ENCODE measurements around the gene BPIFB2. TPM values are rescaled to one million over a fixed set of nuclear protein-coding genes. Genes with fewer than 3 reads are reported as not detected.

The BPIFB2 gene
- polyA plus RNA-seq, 1 donor = not detected

DNA sequence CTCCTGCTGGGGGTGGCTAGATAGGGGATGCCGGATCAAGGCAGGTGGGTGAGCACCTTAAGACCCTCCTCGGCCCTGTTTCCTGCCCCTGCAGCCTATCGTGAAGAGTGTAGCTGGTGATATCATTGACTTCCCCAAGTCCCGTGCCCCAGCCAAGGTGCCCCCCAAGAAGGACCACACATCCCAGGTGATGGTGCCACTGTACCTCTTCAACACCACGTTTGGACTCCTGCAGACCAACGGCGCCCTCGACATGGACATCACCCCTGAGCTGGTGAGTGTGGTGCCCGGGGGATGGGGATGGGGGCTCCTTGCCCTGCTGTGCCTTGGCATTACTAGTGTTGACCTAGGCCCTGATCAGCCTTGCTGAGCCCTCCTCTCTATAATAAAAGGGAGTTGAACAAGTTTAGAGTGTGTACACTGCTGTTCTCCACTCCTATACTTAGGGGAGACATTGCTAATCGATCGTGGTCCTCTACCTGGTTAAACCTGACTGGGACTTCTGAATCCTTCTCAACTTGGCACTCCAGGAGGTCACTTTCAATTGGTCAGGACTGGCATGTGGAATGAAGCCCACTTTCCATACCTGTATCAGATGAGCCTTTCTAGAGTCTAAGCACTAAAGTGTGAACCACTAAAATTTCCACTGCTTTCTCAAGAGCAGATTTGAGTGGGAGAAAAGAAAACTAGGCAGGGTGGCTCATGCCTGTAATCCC, 57.2 kb downstream of the BPIFB2 start:
- Histone ChIP-seq H3K4me1 (ENCODE audit: control insufficient read depth, insufficient read depth, low read length) (no peaks in the 10 kb centered on the region), H3K36me3 (ENCODE audit: control insufficient read depth, insufficient read depth, low read length) (no peaks in the 10 kb centered on the region), H3K9me3 (ENCODE audit: control insufficient read depth, low read depth, low read length) (no peaks in the 10 kb centered on the region), H3K27me3 (ENCODE audit: control insufficient read depth, insufficient read depth, low read length) (no peaks in the 10 kb centered on the region), H3K27ac (ENCODE audit: low read length) (no peak overlapping the region), H3K4me3 (ENCODE audit: low read length) (no peak overlapping the region)
- no peak for DNase-seq
- no CpG with 5 or more reads among the region's 11 CpGs for WGBS (ENCODE audit: insufficient coverage, low lambda C conversion rate)

DNA sequence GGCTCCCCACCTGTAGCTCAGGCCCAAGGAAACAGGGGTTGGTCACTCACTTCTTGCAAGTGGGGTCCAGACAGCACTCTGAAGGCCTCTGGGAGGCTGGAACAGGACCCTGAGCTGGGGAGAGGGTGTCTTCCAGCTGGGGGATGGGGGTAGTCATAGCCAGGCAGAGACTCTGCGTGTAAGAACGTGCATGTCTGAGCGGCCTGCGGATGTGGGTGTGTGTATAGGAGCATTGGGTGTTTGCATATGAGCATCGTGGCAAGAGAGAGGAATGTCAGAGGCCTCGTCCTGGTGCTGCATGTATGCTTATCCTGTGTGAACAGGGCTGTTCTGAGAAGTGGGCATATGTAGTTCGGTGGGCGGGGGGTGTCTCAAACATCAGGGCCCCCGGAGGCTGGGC, 58.3 kb downstream of the BPIFB2 start:
- no peaks in the 10 kb centered on the region for H3K4me1 ChIP-seq (ENCODE audit: control insufficient read depth, insufficient read depth, low read length)
- H3K9me3 ChIP-seq (ENCODE audit: control insufficient read depth, low read depth, low read length) = no peaks in the 10 kb centered on the region
- H3K27me3 ChIP-seq (ENCODE audit: control insufficient read depth, insufficient read depth, low read length) = no peaks in the 10 kb centered on the region
- WGBS (ENCODE audit: insufficient coverage, low lambda C conversion rate) = no CpG with 5 or more reads among the region's 9 CpGs
- no peaks in the 10 kb centered on the region for H3K36me3 ChIP-seq (ENCODE audit: control insufficient read depth, insufficient read depth, low read length)
- H3K27ac ChIP-seq (ENCODE audit: low read length) = no peak overlapping the region
- no peak for DNase-seq
- no peak overlapping the region for H3K4me3 ChIP-seq (ENCODE audit: low read length)

DNA sequence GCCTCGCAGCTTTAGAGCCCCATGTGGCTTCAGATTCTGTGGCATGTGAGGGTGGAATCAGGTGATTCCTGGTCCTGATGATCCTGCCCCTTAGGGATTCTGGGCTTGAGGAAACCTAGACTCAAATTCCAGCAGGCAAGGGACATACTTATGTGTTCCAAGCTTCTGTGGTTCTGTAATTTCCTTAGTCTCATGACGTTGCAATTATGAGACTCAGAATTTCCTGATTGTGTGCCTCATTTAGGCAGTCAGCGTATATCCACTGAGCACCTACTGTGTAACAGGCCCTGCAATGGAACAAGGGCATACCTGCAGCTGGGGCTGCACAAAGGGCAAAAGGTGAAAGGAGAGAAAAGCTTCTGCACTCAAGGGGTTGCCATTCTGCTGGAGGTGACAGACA, 60.3 kb downstream of the BPIFB2 start:
- Histone ChIP-seq H3K27me3 (ENCODE audit: control insufficient read depth, insufficient read depth, low read length) (no peaks in the 10 kb centered on the region), H3K4me3 (ENCODE audit: low read length) (no peak overlapping the region), H3K36me3 (ENCODE audit: control insufficient read depth, insufficient read depth, low read length) (no peaks in the 10 kb centered on the region), H3K27ac (ENCODE audit: low read length) (no peak overlapping the region), H3K9me3 (ENCODE audit: control insufficient read depth, low read depth, low read length) (no peaks in the 10 kb centered on the region), H3K4me1 (ENCODE audit: control insufficient read depth, insufficient read depth, low read length) (no peaks in the 10 kb centered on the region)
- no CpG with 5 or more reads among the region's 3 CpGs for WGBS (ENCODE audit: insufficient coverage, low lambda C conversion rate)
- DNase-seq = no peak

DNA sequence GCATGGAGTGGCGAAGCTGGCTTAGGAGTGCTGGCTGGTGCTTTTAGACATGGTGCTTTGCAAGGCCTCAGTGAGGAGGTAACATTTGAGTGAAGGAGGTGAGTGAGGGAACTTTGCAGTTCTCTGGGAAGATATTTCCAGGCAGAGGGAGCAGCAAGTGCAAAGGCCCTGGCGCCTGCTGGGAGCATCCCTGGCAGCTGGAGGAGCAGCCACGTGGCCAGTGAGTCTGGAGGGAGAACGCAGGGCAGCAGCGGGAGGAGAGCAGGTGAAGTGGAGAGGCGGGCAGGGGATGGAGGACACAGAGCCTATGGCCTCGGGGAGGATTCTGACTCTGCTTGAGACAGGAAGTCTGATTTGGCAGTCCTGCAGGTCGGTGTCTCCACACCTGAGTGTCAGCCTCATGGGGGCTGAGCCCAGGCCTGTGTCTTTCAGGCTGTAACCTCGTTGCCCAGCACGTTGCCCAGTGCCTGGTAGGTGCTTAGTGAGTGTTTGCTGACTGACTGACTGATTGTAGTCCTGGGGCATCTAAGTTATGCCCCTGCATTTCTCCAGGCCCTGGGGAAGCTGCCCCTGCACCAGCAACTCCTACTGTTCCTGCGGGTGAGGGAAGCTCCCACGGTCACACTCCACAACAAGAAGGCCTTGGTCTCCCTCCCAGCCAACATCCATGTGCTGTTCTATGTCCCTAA, 60.9 kb downstream of the BPIFB2 start:
- Histone ChIP-seq H3K4me3 (ENCODE audit: low read length) (no peak overlapping the region), H3K9me3 (ENCODE audit: control insufficient read depth, low read depth, low read length) (no peaks in the 10 kb centered on the region), H3K36me3 (ENCODE audit: control insufficient read depth, insufficient read depth, low read length) (no peaks in the 10 kb centered on the region), H3K27me3 (ENCODE audit: control insufficient read depth, insufficient read depth, low read length) (no peaks in the 10 kb centered on the region), H3K4me1 (ENCODE audit: control insufficient read depth, insufficient read depth, low read length) (no peaks in the 10 kb centered on the region), H3K27ac (ENCODE audit: low read length) (no peak overlapping the region)
- no peak for DNase-seq
- WGBS (ENCODE audit: insufficient coverage, low lambda C conversion rate) = no CpG with 5 or more reads among the region's 12 CpGs

DNA sequence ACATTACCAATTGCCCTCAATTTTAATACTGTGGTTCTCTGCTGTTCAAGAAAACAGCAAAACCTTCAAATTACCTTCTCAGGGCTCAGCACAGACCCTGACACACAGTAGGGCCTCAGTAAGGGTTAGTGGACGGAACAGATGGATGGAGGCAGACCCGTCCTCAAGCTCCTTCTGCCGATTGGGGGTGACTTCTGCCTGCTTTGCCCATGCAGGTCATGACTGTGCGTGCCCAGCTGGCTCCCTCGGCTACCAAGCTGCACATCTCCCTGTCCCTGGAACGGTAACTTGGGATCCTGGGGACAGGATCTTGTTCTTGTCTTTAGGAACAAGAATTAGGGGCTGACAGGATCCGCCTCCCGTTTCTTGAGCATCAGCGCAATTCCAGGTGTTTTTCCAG, 62.2 kb downstream of the BPIFB2 start:
- no peaks in the 10 kb centered on the region for H3K36me3 ChIP-seq (ENCODE audit: control insufficient read depth, insufficient read depth, low read length)
- H3K27me3 ChIP-seq (ENCODE audit: control insufficient read depth, insufficient read depth, low read length) = no peaks in the 10 kb centered on the region
- WGBS (ENCODE audit: insufficient coverage, low lambda C conversion rate) = no CpG with 5 or more reads among the region's 9 CpGs

DNA sequence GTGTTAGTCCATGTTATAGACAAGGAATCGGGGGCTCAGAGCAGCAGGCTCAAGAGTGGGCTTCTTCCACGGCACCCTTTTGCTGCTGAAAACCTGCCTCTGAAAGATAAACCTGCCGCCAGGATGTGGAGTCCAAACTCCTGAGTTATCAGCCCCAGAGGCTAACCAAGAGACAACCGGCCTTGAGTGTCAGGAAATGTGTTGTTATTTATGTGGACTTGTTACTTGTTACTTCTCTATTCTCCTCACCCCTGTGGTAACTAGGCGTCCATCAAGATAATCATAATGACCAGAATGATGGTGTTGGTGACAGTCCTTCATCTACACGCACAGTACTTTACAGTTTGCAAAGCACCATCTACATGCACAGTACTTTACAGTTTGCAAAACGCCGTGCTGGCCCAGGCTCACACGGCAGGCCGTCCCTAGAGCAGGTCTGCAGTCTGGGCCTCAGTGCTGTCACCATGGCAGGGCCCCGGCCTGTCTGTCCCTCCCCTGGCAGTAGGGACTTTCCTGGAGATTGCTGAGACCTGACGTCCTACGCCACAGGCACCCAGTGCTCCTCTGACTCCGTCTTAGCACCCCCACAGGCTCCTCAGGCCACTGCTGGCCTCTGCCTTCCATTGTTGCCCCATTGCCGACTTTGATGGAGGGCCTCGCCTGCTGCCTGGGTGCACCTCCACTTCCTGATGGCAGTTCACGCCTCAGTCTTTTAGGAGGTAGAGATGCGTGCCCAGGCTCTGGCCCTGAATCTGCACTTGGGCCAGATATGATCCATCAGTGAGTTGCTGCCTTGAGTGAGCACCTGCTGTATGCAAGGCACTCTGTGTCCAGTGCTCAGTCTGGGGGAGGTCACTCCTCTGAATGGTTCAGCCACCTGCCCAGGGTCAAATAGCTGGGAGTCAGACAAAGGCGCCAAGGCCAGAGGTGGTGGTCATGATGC, 62.9 kb downstream of the BPIFB2 start:
- H3K9me3 ChIP-seq (ENCODE audit: control insufficient read depth, low read depth, low read length) = no peaks in the 10 kb centered on the region
- H3K27me3 ChIP-seq (ENCODE audit: control insufficient read depth, insufficient read depth, low read length) = no peaks in the 10 kb centered on the region
- no peak overlapping the region for H3K4me3 ChIP-seq (ENCODE audit: low read length)
- no peak overlapping the region for H3K27ac ChIP-seq (ENCODE audit: low read length)
- no CpG with 5 or more reads among the region's 19 CpGs for WGBS (ENCODE audit: insufficient coverage, low lambda C conversion rate)
- no peaks in the 10 kb centered on the region for H3K4me1 ChIP-seq (ENCODE audit: control insufficient read depth, insufficient read depth, low read length)
- no peak for DNase-seq
- no peaks in the 10 kb centered on the region for H3K36me3 ChIP-seq (ENCODE audit: control insufficient read depth, insufficient read depth, low read length)

More for the DNA sequence above, 62.2 kb downstream of the BPIFB2 start:
- DNase-seq = no peak
- Histone ChIP-seq H3K4me3 (ENCODE audit: low read length) (no peak overlapping the region), H3K9me3 (ENCODE audit: control insufficient read depth, low read depth, low read length) (no peaks in the 10 kb centered on the region), H3K27ac (ENCODE audit: low read length) (no peak overlapping the region), H3K4me1 (ENCODE audit: control insufficient read depth, insufficient read depth, low read length) (no peaks in the 10 kb centered on the region)

DNA sequence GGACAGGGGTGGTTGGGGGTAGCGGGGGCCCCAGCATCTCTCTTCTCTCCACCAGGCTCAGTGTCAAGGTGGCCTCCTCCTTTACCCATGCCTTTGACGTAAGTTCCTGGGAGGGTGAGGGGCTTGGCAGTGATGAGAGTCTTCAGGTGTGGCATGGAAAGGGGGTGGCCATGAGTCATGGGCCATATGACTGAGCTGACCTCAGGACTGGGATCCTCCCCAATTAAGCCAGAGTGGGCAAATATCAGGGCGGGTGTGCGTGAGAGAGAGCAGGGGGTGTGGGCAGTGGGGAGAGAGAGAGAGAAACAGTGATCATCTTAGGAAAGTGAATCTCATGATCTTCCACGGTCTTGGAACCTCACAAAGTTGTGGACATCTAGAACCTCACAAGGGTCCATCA, 63.7 kb downstream of the BPIFB2 start:
- 80% methylated on average over 2 of the region's 5 CpGs for WGBS (ENCODE audit: insufficient coverage, low lambda C conversion rate)
- no peaks in the 10 kb centered on the region for H3K36me3 ChIP-seq (ENCODE audit: control insufficient read depth, insufficient read depth, low read length)

DNA sequence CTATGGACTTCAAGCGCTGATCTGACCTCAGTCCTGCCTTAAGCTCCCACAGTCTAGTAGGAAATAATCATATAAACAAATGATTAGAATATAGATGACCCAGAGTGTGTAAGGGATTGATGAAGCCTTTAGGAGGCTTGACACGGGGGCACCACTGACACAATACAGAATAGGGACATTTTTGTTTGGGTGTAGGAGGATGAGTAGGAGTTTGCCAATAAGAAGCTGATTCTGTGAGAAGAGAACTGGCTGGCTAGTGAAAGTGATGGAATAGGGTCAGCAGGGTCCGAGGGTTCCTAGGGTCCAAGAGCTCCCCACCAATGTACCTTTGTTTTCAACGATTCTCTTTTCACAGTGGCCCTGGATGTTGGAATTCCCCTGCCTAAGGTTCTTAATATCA, 64.9 kb downstream of the BPIFB2 start:
- Histone ChIP-seq H3K9me3 (ENCODE audit: control insufficient read depth, low read depth, low read length) (no peaks in the 10 kb centered on the region), H3K36me3 (ENCODE audit: control insufficient read depth, insufficient read depth, low read length) (no peaks in the 10 kb centered on the region), H3K4me1 (ENCODE audit: control insufficient read depth, insufficient read depth, low read length) (no peaks in the 10 kb centered on the region), H3K27ac (ENCODE audit: low read length) (no peak overlapping the region), H3K27me3 (ENCODE audit: control insufficient read depth, insufficient read depth, low read length) (no peaks in the 10 kb centered on the region), H3K4me3 (ENCODE audit: low read length) (no peak overlapping the region)
- no peak for DNase-seq
- no CpG with 5 or more reads among the region's 4 CpGs for WGBS (ENCODE audit: insufficient coverage, low lambda C conversion rate)

More for the DNA sequence above, 63.7 kb downstream of the BPIFB2 start:
- DNase-seq = no peak
- H3K4me3 ChIP-seq (ENCODE audit: low read length) = no peak overlapping the region
- no peaks in the 10 kb centered on the region for H3K4me1 ChIP-seq (ENCODE audit: control insufficient read depth, insufficient read depth, low read length)
- H3K27ac ChIP-seq (ENCODE audit: low read length) = no peak overlapping the region
- no peaks in the 10 kb centered on the region for H3K27me3 ChIP-seq (ENCODE audit: control insufficient read depth, insufficient read depth, low read length)
- H3K9me3 ChIP-seq (ENCODE audit: control insufficient read depth, low read depth, low read length) = no peaks in the 10 kb centered on the region

DNA sequence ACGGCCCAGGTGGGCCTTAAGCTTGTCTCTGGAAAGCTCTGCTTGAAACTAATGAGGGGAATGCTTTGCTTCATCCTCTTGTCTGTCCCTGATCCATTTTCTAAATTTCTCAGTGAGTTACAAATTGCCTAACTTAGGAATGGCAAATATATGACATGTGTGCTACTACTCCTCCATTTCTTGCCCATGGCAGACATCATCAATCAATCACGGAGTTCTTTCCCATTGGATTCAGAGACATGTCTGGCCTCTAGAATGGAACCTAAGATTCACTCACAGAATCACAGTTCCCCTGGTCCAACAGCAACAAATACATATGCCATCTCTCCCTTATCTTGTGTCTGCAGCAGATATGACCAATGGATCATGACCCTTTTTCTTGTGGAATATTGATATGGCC, 65.3 kb downstream of the BPIFB2 start:
- DNase-seq = no peak
- Histone ChIP-seq H3K36me3 (ENCODE audit: control insufficient read depth, insufficient read depth, low read length) (no peaks in the 10 kb centered on the region), H3K27me3 (ENCODE audit: control insufficient read depth, insufficient read depth, low read length) (no peaks in the 10 kb centered on the region), H3K4me3 (ENCODE audit: low read length) (no peak overlapping the region), H3K9me3 (ENCODE audit: control insufficient read depth, low read depth, low read length) (no peaks in the 10 kb centered on the region), H3K27ac (ENCODE audit: low read length) (no peak overlapping the region), H3K4me1 (ENCODE audit: control insufficient read depth, insufficient read depth, low read length) (no peaks in the 10 kb centered on the region)
- 100% methylated on average over 1 of the region's 2 CpGs for WGBS (ENCODE audit: insufficient coverage, low lambda C conversion rate)
